Astrocyte (in vitro differentiated cells and primary cell): ENCODE results near the gene SAMHD1.

Experiments used
- EZH2 ChIP-seq: IDR thresholded peaks from 2 replicates; pipeline ENCODE4 v1.6.1; 2012; ENCODE audit warnings: mild to moderate bottlenecking, low read length, inconsistent platforms; ENCODE audit not compliant: insufficient read depth
- TF ChIP-seq, protein P1 (sequence below): IDR thresholded peaks from 2 replicates; pipeline ENCODE4 v1.5.1; 2011; ENCODE audit warnings: low read depth, mild to moderate bottlenecking, inconsistent platforms, low read length, moderate library complexity; ENCODE audit not compliant: insufficient read depth

DNA sequence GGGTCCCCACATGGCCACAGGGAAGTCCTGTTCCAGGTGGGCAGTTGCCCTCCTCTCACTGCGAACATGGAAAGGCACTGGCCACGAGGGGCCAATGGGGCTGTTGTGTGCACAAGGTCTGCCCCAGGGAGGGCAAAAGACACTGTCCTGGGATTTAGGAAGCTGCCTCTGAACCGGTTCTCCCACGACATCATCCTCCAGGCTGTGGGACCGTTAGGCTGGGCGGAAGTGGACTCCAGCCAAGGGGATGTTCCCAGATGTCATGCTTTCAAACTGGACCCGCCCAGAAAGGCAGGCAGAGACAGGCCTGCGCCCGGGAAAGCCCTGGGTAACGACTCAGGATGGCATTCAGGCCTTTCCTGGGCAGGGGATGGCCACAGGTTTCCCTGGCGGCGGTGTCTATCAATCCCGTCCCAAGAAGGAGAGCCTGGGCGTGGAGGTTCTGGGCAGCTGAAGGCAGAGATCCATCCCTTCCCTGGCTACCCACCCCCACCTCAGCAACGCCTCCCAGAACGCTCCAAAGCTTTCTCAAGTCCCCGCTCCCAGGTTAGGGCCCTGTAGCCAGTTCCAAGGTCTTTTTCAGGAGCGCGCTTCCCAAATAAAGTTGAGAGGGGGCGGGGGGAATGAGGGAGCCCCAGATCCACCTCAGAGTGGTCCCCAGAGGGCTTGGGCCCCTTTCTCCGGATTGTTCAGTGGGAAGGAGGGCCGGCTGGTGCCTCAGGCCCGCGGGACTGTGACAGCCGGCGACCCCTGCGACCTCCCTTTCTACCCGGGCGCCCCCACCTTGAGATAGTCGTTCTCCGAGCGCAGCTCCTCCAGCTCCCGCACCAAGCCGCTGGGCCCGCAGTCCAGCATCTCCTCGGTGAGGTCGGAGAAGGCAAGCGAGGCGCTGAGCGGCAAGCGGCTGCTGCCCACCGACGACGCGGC lies 89.4 kb downstream of the SAMHD1 start:
- TF ChIP-seq, protein P1, sequence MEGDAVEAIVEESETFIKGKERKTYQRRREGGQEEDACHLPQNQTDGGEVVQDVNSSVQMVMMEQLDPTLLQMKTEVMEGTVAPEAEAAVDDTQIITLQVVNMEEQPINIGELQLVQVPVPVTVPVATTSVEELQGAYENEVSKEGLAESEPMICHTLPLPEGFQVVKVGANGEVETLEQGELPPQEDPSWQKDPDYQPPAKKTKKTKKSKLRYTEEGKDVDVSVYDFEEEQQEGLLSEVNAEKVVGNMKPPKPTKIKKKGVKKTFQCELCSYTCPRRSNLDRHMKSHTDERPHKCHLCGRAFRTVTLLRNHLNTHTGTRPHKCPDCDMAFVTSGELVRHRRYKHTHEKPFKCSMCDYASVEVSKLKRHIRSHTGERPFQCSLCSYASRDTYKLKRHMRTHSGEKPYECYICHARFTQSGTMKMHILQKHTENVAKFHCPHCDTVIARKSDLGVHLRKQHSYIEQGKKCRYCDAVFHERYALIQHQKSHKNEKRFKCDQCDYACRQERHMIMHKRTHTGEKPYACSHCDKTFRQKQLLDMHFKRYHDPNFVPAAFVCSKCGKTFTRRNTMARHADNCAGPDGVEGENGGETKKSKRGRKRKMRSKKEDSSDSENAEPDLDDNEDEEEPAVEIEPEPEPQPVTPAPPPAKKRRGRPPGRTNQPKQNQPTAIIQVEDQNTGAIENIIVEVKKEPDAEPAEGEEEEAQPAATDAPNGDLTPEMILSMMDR = no peak
- TF ChIP-seq EZH2 = no peak
